OCI-LY7 (cell line): ENCODE data around the gene SCPEP1. TPM values are rescaled to one million over a fixed set of nuclear protein-coding genes. Genes with fewer than 3 reads are reported as not detected.

ENCODE experiments used
- BruUV-seq: library from RNA; stranded (reverse); fragments of 400-500 nt; replicated peaks from 2 replicates; lab custom pipeline; 2021; lab: Mats Ljungman, UMichigan
- CTCF ChIA-PET: fragments of 300-600 bp; sonication (Branson Sonifier 250); formaldehyde crosslinking; loops from one replicate; lab custom pipeline; 2022; ENCODE audit warnings: antibody characterized with exemption; ENCODE audit not compliant: unreplicated experiment; lab: Charles Lee
- POLR2A ChIA-PET: fragments of 300-600 bp; sonication (Branson Sonifier 250); formaldehyde crosslinking; loops from one replicate; lab custom pipeline; 2022; ENCODE audit warnings: antibody characterized with exemption; lab: Charles Lee
- DNase-seq: peaks from one replicate; pipeline ENCODE4 v3.0.0-alpha.2; 2015; ENCODE audit warnings: low spot score
- H2AFZ ChIP-seq: fragments of 200-600 bp; sonication (generic), shearing (Covaris generic); 2 replicates; pipeline ENCODE4 v1.6.1; 2014; ENCODE audit warnings: mild to moderate bottlenecking, antibody characterized with exemption, low read length, moderate library complexity
- H3K27ac ChIP-seq: fragments of 200-600 bp; sonication (generic); 2 replicates; pipeline ENCODE4 v1.5.1; 2014; ENCODE audit warnings: mixed run types, low read depth, mild to moderate bottlenecking, moderate library complexity, low read length, inconsistent platforms; ENCODE audit not compliant: poor library complexity, severe bottlenecking
- H3K36me3 ChIP-seq: fragments of 200-600 bp; sonication (generic); 2 replicates; pipeline ENCODE4 v1.6.1; 2014; ENCODE audit warnings: mild to moderate bottlenecking, antibody characterized with exemption, low read length, moderate library complexity, mixed read lengths; ENCODE audit not compliant: insufficient read depth
- H3K4me1 ChIP-seq: fragments of 200-600 bp; sonication (generic); 2 replicates; pipeline ENCODE4 v1.5.1; 2014; ENCODE audit warnings: mild to moderate bottlenecking, low read length; ENCODE audit not compliant: insufficient read depth, poor library complexity, severe bottlenecking
- H3K4me2 ChIP-seq: fragments of 200-600 bp; sonication (generic); 2 replicates; pipeline ENCODE4 v1.6.1; 2014; ENCODE audit warnings: mild to moderate bottlenecking, low read length
- H3K4me3 ChIP-seq: fragments of 200-600 bp; sonication (generic); 2 replicates; pipeline ENCODE4 v1.5.1; 2014; ENCODE audit warnings: mild to moderate bottlenecking, low read depth, low read length; ENCODE audit not compliant: poor library complexity, severe bottlenecking
- H3K79me2 ChIP-seq: fragments of 200-600 bp; sonication (generic); 2 replicates; pipeline ENCODE4 v1.6.1; 2016; ENCODE audit warnings: low read depth, mild to moderate bottlenecking, low read length, moderate library complexity, mixed read lengths; ENCODE audit not compliant: insufficient read depth
- H3K9me2 ChIP-seq: fragments of 200-600 bp; sonication (generic); 2 replicates; pipeline ENCODE4 v1.6.1; 2016; ENCODE audit warnings: mild to moderate bottlenecking, low read length, mixed read lengths; ENCODE audit not compliant: insufficient read depth
- H3K9me3 ChIP-seq: fragments of 200-600 bp; sonication (generic); 2 replicates; pipeline ENCODE4 v1.6.1; 2014; ENCODE audit warnings: mild to moderate bottlenecking, mixed run types, low read length, mixed read lengths
- H4K20me1 ChIP-seq: fragments of 200-600 bp; sonication (generic); 2 replicates; pipeline ENCODE4 v1.6.1; 2014; ENCODE audit warnings: mild to moderate bottlenecking, antibody characterized with exemption, low read length, moderate library complexity, mixed read lengths; ENCODE audit not compliant: insufficient read depth
- EZH2phosphoT487 ChIP-seq: fragments of 200-600 bp; sonication (generic); IDR thresholded peaks from 2 replicates; pipeline ENCODE4 v1.6.1; 2018; ENCODE audit warnings: low read depth, borderline replicate concordance, mild to moderate bottlenecking, mixed run types, antibody characterized with exemption, low read length, moderate library complexity, mixed read lengths
- intact Hi-C: fragments of 100-400 bp; cut with micrococcal nuclease; formaldehyde crosslinking; loops from one replicate; pipeline ENCODE4 v1.10.0; 2022; ENCODE audit not compliant: unreplicated experiment
- total RNA-seq, 2 experiments: library from RNA; depleted of rRNA in 1 of 2; stranded (reverse); fragments of >200 nt in 1 of 2; shearing (Covaris generic) in 1 of 2; gene quantifications; 2 replicates each; pipeline ENCODE4 v1.2.3, GENCODE V29; 2014 to 2022
- TF ChIP-seq, protein P1 (sequence below): fragments of 200-600 bp; sonication (generic); conservative IDR thresholded peaks from 2 replicates; pipeline ENCODE4 v1.5.1; 2014; ENCODE audit warnings: mild to moderate bottlenecking, antibody characterized with exemption, low read length, moderate library complexity, mixed read lengths

The SCPEP1 gene
- total RNA-seq, 2 experiments from 2014 or later: 43.0 to 48.2 TPM

- H3K27ac ChIP-seq: no peak overlapping the region
- no peak for DNase-seq
- TF ChIP-seq, protein P1, sequence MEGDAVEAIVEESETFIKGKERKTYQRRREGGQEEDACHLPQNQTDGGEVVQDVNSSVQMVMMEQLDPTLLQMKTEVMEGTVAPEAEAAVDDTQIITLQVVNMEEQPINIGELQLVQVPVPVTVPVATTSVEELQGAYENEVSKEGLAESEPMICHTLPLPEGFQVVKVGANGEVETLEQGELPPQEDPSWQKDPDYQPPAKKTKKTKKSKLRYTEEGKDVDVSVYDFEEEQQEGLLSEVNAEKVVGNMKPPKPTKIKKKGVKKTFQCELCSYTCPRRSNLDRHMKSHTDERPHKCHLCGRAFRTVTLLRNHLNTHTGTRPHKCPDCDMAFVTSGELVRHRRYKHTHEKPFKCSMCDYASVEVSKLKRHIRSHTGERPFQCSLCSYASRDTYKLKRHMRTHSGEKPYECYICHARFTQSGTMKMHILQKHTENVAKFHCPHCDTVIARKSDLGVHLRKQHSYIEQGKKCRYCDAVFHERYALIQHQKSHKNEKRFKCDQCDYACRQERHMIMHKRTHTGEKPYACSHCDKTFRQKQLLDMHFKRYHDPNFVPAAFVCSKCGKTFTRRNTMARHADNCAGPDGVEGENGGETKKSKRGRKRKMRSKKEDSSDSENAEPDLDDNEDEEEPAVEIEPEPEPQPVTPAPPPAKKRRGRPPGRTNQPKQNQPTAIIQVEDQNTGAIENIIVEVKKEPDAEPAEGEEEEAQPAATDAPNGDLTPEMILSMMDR: no peak
- TF ChIP-seq EZH2phosphoT487: no peak
- H3K4me1 ChIP-seq: no peaks in the 10 kb centered on the region
- no TSS peak for BruUV-seq
- ChIA-PET POLR2A (interaction anchor here (1.3 kb wide), 1 partner anchor 13 kb away, joined by 4 read pairs; no protein-coding TSS in a partner anchor), CTCF (no interaction called here)
- H3K4me2 ChIP-seq: no peak overlapping the region
- no peak overlapping the region for H2AFZ ChIP-seq
- no peak overlapping the region for H3K4me3 ChIP-seq
- H3K36me3 ChIP-seq: peaks cover 93% of the 10 kb centered on the region
- no peaks in the 10 kb centered on the region for H3K9me2 ChIP-seq
- H4K20me1 ChIP-seq: no peaks in the 10 kb centered on the region
- no peaks in the 10 kb centered on the region for H3K79me2 ChIP-seq
- intact Hi-C loops: no loop called here
- no peaks in the 10 kb centered on the region for H3K9me3 ChIP-seq
These were observed 31.9 kb upstream of the SCPEP1 start for GRCh38 chr17:56945938-56946505.

DNA sequence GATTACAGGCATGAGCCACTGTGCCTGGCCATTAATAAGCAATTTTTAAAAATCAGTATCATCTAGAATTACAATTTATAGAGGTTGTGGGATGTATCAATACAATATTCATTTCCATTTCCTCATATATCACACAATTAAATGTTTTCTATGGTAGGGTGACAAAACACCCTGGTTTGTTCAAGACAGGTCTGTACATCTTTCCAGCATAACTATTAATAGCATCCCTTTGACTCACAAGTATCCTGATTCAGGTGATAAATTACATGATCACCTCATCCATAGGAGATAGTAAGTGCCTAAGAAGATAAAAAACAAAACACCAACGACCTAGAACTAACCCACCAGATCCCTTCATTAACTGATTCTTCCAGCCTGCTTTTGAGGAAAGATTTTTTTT lies 30.2 kb upstream of the SCPEP1 start:
- CTCF ChIA-PET: no interaction called here
- intact Hi-C loops: no loop called here
- no peak for TF ChIP-seq EZH2phosphoT487
- TF ChIP-seq, protein P1: no peak
- DNase-seq: no peak
- Histone ChIP-seq H3K27ac (no peak overlapping the region), H2AFZ (no peak overlapping the region), H3K4me1 (no peaks in the 10 kb centered on the region), H4K20me1 (no peaks in the 10 kb centered on the region; the same call in 1 of the 2 replicates), H3K9me3 (no peaks in the 10 kb centered on the region), H3K9me2 (no peaks in the 10 kb centered on the region), H3K4me2 (no peak overlapping the region), H3K79me2 (peaks cover 5% of the 10 kb centered on the region; the same call in 1 of the 2 replicates), H3K36me3 (peaks cover 88% of the 10 kb centered on the region), H3K4me3 (no peak overlapping the region)
- BruUV-seq: no TSS peak
- POLR2A ChIA-PET: no interaction called here

DNA sequence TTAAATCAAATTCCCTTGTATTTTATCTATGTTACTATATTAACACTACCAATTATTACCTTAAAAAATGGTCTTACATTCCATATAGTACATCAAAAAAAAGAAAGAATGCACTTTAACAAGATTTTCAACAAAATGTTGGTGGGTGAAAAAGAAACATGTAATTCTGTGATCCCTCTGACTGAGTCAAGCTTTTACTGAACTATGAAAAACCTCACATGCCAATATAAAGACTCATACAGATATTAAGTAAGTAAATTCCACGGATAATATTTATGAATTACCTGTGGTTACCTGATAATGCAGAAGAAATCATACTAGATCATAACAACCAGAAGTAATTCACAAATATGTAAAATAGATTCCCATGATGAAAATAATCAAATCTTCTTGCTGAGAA lies 29.4 kb upstream of the SCPEP1 start:
- TF ChIP-seq EZH2phosphoT487: no peak
- TF ChIP-seq, protein P1: no peak
- H3K9me3 ChIP-seq: no peaks in the 10 kb centered on the region
- intact Hi-C loops: no loop called here
- peaks cover 8% of the 10 kb centered on the region; the same call in 1 of the 2 replicates for H3K79me2 ChIP-seq
- ChIA-PET CTCF (no interaction called here), POLR2A (no interaction called here)
- H3K36me3 ChIP-seq: peaks cover 87% of the 10 kb centered on the region
- no peaks in the 10 kb centered on the region for H3K4me1 ChIP-seq
- no peak overlapping the region for H3K4me2 ChIP-seq
- H4K20me1 ChIP-seq: no peaks in the 10 kb centered on the region; the same call in 1 of the 2 replicates
- BruUV-seq: no TSS peak
- no peak overlapping the region for H3K27ac ChIP-seq
- no peak overlapping the region for H2AFZ ChIP-seq
- no peak overlapping the region for H3K4me3 ChIP-seq
- no peak for DNase-seq
- H3K9me2 ChIP-seq: no peaks in the 10 kb centered on the region
